Right renal pelvis (tissue), 4 donors: ENCODE data around the gene FNDC11. TPM values are rescaled to one million over a fixed set of nuclear protein-coding genes. Genes with fewer than 3 reads are reported as not detected.

Experiments used
- DNase-seq, 4 donors: peaks; one replicate each; pipeline ENCODE4 v3.0.0-alpha.2; 2013; ENCODE audit warnings: low read depth in 4 of 4, low spot score in 3 of 4, missing footprints in 1 of 4
- polyA plus RNA-seq, 4 donors: library from polyadenylated mRNA; unstranded; fragments of 120-200 nt; gene quantifications; one replicate each; pipeline ENCODE4 v1.2.1, GENCODE V29; 2013; ENCODE audit not compliant: insufficient read length in 4 of 4

Gene FNDC11
- polyA plus RNA-seq, 4 donors, result 0.90 to 2.1 (median 1.1) TPM

DNA sequence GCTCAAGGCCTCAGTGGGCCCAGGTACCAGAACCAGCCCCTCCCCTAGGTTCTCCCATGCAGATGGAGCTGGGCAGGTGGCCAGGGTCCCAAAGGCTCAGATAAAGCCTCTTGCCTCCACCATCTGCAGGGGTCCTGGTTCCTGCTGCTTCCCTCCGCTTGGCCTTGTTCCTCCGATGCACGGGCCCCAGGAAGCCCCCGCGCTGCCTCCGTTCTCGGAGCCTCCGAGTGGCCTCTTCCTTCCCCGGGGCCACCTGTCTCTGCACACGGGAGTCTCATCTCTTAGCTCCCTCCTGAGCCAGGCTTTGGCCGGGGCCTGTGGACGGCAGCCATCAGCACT lies 14.9 kb upstream of the FNDC11 start:
- no peak for DNase-seq

DNA sequence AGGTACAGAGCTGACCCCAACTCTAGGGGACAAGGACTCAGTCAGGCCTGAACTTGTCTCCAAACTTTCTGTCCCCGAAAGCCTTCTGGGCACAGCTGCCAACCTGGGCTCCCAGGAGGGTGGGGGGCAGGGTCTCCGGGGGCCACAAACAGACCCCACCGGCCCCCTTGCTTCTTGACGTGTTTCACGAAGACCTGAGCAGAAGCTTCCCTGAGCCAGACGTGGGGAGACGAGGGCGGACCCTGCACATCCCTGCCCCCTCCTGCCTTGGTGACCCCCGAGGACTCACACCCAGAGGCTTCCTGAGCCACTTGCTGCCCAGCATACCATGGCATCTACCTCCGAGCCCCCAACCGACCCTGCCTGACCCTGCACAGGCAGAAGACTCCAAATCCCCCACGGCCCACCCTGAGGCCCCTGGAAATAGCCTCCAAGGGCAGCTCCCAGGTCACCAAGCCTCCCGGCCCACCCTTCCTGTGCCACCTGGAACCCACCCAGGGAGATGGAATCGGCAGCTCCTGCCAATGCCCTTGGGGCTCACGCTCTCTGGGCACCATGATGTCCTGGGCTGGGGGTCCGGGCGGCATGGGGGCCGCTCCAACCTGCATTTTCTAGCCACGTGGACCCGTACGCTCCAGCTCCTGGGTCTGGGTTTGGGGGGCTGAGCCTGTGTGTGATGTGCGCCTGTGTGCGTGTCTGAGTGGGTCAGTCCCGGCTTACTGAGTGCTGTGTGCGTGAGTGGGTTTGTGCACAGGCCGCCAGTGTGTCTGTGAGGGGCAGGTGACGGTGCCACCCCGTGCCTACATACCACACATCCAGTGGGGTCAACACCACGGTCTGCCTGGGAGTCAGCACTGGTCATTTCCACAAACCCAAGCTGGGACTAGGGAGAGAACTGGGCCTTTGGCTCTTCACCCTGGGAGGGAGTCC lies 14.3 kb upstream of the FNDC11 start:
- no peak for DNase-seq

DNA sequence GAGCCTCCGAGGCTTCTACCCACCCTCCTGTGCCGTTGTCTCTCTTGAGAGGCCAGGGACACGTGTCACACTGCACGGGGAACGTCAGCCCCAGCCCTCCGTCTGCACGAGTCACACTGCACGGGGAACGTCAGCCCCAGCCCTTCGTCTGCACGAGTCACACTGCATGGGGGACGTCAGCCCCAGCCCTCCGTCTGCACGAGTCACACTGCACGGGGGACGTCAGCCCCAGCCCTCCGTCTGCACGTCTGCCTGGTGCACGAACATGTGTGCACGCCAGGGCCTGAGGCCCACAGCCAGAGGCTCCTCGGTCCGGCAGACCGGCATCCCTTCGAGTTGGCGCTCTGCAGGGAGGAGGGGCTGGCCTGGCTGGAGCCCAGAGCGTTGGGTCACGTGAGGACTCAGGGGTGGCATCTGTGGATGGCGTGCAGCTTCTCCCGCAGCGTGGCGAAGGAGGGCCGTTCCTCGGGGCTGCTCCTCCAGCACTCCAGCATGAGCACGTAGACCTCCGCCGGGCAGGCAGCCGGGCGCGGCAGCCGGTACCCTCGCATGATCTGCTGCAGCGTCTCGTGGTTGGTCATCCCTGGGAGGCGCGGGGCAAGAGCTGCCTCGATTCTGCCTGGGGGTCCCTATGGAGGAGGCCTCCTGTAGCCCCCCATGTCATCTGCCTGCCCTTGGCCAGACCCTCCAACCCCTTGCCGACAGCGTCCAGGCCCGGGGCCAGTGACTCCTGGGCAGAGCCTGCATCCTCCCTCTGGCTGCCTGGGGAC lies 13.4 kb upstream of the FNDC11 start:
- no peak for DNase-seq

DNA sequence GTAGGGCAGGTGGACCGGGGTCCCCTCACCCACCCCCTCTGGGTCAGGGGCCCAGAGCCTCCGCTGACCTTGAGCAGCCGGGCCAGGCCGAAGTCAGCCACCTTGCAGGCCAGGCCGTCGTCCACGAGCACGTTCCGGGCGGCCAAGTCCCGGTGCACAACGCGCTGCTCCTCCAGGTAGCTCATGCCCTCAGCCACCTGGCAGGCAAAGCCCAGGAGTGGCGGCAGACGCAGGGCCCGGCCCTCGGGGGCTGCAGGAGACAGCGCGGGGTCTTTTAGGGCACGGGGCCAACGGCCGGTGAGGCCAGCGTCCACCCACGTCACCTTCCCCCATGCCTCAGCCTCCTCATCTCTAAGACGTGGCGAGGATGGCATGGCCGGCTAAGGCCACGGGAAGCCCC lies 12.6 kb upstream of the FNDC11 start:
- no peak for DNase-seq

- no peak for DNase-seq
These were observed 11.9 kb upstream of the FNDC11 start for GRCh38 chr20:63542031-63542559.

- DNase-seq, result no peak
These were observed 11.3 kb upstream of the FNDC11 start for GRCh38 chr20:63542696-63543095.

- no peak for DNase-seq
These were observed 10.8 kb upstream of the FNDC11 start for GRCh38 chr20:63543131-63543530.

GRCh38 chr20:63543733-63544132 lies 10.2 kb upstream of the FNDC11 start:
- no peak for DNase-seq

GRCh38 chr20:63544241-63544957 lies 9.6 kb upstream of the FNDC11 start:
- no peak for DNase-seq

GRCh38 chr20:63544958-63545516 lies 8.9 kb upstream of the FNDC11 start:
- no peak for DNase-seq

DNA sequence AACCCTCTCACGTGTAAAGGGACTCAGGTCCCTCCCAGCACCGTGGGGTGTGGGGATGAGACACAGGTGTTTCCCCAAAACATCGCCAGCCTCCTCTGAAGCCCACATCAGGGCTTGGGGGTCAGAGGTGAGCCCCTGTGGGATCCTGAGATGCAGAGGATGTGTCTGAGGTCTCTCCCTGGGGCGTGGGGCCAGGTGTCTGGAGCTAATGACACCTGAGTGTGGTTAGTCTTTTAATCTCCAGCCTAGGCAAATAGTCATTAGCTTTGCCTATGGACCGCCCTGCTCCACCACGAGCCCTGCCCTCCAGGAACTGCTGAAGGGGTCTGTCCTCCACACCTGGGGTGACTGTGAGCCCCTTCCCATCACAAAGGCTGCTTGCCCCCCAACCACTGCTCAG lies 8.1 kb upstream of the FNDC11 start:
- no peak for DNase-seq

DNA sequence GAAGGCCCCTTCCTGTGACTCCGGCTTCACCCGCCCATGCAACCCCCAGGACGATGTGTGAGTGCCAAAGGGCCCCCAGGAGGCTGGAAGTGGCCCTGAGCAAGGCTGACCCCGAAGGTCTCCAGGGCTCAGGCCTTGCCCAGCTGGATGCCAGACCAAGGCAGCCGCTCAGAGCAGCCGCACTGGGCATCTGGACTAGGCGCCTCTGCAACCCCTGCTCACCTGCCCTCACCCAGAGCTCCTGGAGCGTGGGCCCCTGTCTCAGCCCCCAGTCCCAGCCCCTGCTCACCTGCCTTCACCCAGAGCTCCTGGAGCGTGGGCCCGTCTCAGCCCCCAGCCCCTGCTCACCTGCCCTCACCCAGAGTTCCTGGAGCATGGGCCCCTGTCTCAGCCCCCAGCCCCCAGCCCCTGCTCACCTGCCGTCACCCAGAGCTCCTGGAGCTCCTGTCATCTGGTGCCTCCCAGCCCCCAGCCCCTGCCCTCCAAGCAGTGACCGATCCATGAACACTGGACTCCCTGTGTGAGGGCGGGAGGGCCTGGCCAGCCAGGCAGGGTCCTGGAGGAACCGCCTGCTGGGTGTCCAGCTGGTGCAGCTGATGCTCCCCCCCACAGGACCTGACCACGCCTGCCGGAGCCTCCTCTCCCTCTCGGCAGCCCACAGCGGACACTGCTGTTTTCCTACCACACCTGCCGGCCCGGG lies 7.6 kb upstream of the FNDC11 start:
- DNase-seq, result no peak

DNA sequence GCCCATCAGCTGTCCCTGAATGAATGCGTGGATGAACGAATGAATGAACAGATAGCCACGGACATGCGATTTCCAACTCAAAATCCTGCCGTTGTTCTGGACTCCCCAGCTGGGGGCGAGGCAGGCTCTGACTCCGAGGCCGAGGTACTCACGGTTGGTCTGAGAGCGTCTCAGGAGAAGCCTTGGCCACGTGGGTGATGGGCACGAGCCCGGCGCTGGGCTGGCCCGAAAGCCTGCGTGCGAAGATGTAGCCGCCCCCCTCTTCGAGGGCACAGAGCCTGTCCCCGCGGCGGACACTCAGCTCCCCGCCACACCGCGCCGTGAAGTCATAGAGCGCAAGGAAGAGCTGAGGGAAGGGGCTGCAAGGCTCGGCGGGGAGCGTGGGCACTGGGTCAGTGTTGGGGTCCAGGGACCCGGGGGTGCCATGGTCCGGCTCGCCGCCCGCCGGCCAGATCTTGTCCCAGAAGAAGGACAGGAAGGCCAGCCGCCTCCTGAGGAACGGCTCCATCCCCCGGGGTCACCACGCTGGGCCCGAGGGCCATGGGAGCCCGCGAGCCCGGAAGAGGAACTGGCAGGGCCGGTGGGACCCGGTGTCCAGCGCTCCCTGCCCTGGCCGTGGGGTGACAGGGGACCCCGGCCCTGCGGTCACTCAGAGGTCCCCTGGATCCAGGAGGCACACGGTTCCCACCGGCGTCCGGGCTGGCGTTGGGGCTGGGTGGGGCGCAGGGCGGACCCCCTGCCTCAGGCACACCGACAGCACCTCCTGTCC lies 6.8 kb upstream of the FNDC11 start:
- DNase-seq, result no peak

- DNase-seq, result no peak
These were observed 6.1 kb upstream of the FNDC11 start, which contains the start of gene SRMS for GRCh38 chr20:63547725-63548480. Gene SRMS (minus strand): TSS chr20:63547749. CDS start chr20:63547463, 286 bp downstream.

DNA sequence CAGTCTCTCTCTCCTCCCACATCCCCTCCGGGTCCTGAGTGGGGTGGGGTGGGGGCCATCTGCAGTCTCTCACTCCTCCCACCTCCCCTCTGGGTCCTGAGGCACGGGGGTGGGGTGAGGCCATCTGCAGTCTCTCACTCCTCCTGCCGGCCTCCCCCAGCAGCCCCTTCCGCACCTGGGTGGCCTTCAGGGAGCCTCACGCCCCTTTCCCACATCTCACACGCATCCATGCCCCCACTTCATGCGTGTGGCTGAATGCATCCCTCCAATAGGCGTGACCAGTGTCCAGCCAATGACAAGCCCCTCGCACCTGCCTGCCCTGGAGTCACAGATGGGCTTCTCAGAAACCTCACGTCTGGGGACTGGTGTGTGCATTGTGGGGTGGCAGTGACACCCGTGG lies 5.4 kb upstream of the FNDC11 start:
- no peak for DNase-seq

DNA sequence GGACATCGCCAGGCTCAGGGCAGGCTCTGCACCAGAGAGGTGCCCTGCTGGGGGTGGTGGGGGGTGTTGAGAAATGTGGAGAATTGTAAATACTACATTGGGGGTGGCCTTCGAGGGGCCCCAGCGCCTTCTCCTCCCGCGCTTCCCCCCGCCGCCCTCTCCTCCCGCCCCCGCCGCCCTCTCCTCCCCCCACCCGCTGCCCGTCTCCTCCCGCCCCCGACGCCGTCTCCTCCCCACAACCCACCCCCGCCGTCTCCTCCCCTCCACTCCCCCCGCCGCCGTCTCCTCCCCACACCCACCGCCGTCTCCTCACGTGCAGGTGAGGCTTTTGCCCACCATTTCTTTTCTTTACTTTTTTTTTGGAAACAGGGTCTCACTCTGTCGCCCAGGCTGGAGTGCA lies 4.9 kb upstream of the FNDC11 start:
- no peak for DNase-seq

GRCh38 chr20:63549679-63550282 lies 4.2 kb upstream of the FNDC11 start:
- DNase-seq, result no peak

GRCh38 chr20:63551068-63551467 lies 2.9 kb upstream of the FNDC11 start:
- DNase-seq, result no peak
